PC-9 (cell line): Measurements from ENCODE around the gene C19orf12.

Experiments
- EZH2 ChIP-seq: fragments of 200-600 bp; sonication (generic); IDR thresholded peaks from 2 replicates; pipeline ENCODE4 v1.8.0; 2017; ENCODE audit warnings: antibody characterized with exemption, low read depth
- TF ChIP-seq, protein P1 (sequence below): fragments of 200-600 bp; sonication (generic); conservative IDR thresholded peaks from 2 replicates; pipeline ENCODE4 v1.6.1; 2017; ENCODE audit warnings: mixed run types, antibody characterized with exemption, mild to moderate bottlenecking, moderate library complexity

- TF ChIP-seq, protein P1, sequence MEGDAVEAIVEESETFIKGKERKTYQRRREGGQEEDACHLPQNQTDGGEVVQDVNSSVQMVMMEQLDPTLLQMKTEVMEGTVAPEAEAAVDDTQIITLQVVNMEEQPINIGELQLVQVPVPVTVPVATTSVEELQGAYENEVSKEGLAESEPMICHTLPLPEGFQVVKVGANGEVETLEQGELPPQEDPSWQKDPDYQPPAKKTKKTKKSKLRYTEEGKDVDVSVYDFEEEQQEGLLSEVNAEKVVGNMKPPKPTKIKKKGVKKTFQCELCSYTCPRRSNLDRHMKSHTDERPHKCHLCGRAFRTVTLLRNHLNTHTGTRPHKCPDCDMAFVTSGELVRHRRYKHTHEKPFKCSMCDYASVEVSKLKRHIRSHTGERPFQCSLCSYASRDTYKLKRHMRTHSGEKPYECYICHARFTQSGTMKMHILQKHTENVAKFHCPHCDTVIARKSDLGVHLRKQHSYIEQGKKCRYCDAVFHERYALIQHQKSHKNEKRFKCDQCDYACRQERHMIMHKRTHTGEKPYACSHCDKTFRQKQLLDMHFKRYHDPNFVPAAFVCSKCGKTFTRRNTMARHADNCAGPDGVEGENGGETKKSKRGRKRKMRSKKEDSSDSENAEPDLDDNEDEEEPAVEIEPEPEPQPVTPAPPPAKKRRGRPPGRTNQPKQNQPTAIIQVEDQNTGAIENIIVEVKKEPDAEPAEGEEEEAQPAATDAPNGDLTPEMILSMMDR: no peak
- TF ChIP-seq EZH2: no peak
These were observed 42.5 kb upstream of the C19orf12 start for GRCh38 chr19:29757551-29757950.
